Neural progenitor cell (in vitro differentiated cells): Measurements from ENCODE around the gene DISC1.

Source experiments
- CTCF ChIP-seq: fragments of 200-600 bp; sonication (generic); IDR thresholded peaks from 2 replicates; pipeline ENCODE4 v1.5.1; 2017; ENCODE audit warnings: antibody characterized with exemption, mild to moderate bottlenecking
- EZH2 ChIP-seq: fragments of 200-600 bp; sonication (generic); IDR thresholded peaks from 2 replicates; pipeline ENCODE4 v1.6.1; 2017; ENCODE audit warnings: antibody characterized with exemption, mild to moderate bottlenecking, moderate library complexity
- EZH2phosphoT487 ChIP-seq: fragments of 200-600 bp; sonication (generic); IDR thresholded peaks from 2 replicates; pipeline ENCODE4 v1.6.1; 2017; ENCODE audit warnings: antibody characterized with exemption

- TF ChIP-seq EZH2, result no peak
- TF ChIP-seq CTCF, result no peak
- no peak for TF ChIP-seq EZH2phosphoT487
These were observed 117.4 kb downstream of the DISC1 start for GRCh38 chr1:231743966-231744365.
